CD4-positive, alpha-beta T cell treated with Interleukin-17A for 4 hours (primary cell): ENCODE measurements around the gene PROSER2.
A peak's percentile ranks its signal among the peaks of the same experiment; 100 is the strongest.
"Not testable (repeated sequence)": the region's sequence is repeated elsewhere in the genome, so short reads cannot be mapped to it uniquely, and the experiment has no call there.

Experiments
- DNase-seq: peaks from one replicate; pipeline ENCODE4 v3.0.0-alpha.2; 2020; ENCODE audit warnings: mixed read lengths

Gene PROSER2

GRCh38 chr10:11837372-11838161 lies 14.4 kb downstream of the PROSER2 start:
- no peak for DNase-seq

GRCh38 chr10:11838298-11838852 lies 15.2 kb downstream of the PROSER2 start:
- DNase-seq: no peak

- DNase-seq: no peak
Observed at GRCh38 chr10:11841375-11841774, 18.2 kb downstream of the PROSER2 start.

- no peak for DNase-seq
Observed at GRCh38 chr10:11842411-11842810, 19.3 kb downstream of the PROSER2 start.

- no peak for DNase-seq
Observed at GRCh38 chr10:11845113-11845512, 22.0 kb downstream of the PROSER2 start.

GRCh38 chr10:11846542-11846941 lies 23.4 kb downstream of the PROSER2 start:
- no peak for DNase-seq

- DNase-seq: no peak
Observed at GRCh38 chr10:11849277-11849676, 26.1 kb downstream of the PROSER2 start.

- no peak for DNase-seq
Observed at GRCh38 chr10:11849911-11850310, 26.8 kb downstream of the PROSER2 start.

GRCh38 chr10:11851910-11852309 lies 28.8 kb downstream of the PROSER2 start:
- DNase-seq: no peak

GRCh38 chr10:11852637-11853036 lies 29.5 kb downstream of the PROSER2 start:
- not testable (repeated sequence) for DNase-seq

- no peak for DNase-seq
Observed at GRCh38 chr10:11853468-11853867, 30.3 kb downstream of the PROSER2 start.

GRCh38 chr10:11854301-11854700 lies 31.1 kb downstream of the PROSER2 start:
- DNase-seq: no peak

- DNase-seq: no peak
Observed at GRCh38 chr10:11856089-11856488, 32.9 kb downstream of the PROSER2 start.

GRCh38 chr10:11856678-11857077 lies 33.5 kb downstream of the PROSER2 start:
- DNase-seq: no peak

- no peak for DNase-seq
Observed at GRCh38 chr10:11858093-11858492, 34.9 kb downstream of the PROSER2 start.

- no peak for DNase-seq
Observed at GRCh38 chr10:11861341-11861740, 38.2 kb downstream of the PROSER2 start.

- DNase-seq: no peak
Observed at GRCh38 chr10:11861811-11862428, 38.8 kb downstream of the PROSER2 start.

- peak; percentile 65 for DNase-seq
Observed at GRCh38 chr10:11863353-11864109, 40.4 kb downstream of the PROSER2 start.

GRCh38 chr10:11864727-11865126 lies 41.6 kb downstream of the PROSER2 start:
- DNase-seq: no peak

GRCh38 chr10:11865561-11865960 lies 42.4 kb downstream of the PROSER2 start:
- DNase-seq: no peak

GRCh38 chr10:11866199-11866925 lies 43.2 kb downstream of the PROSER2 start:
- DNase-seq: no peak

GRCh38 chr10:11869219-11869618 lies 46.1 kb downstream of the PROSER2 start:
- DNase-seq: no peak
